Stimulated activated naive CD8-positive, alpha-beta T cell treated with anti-CD3 and anti-CD28 coated beads, Interleukin-15, Interleukin-2, amounts not matched to agents 100 ng/mL and 50 ng/mL, for 24 hours (primary cell): Measurements from ENCODE around the gene TYW1B.
"Not testable (repeated sequence)": the region's sequence is repeated elsewhere in the genome, so short reads cannot be mapped to it uniquely, and the experiment has no call there.

Experiments used
- H3K27ac Mint-ChIP-seq: one replicate; pipeline ENCODE4 v1.8.0; 2021; ENCODE audit warnings: mild to moderate bottlenecking, mixed read lengths
- H3K27me3 Mint-ChIP-seq: one replicate; pipeline ENCODE4 v1.8.0; 2021; ENCODE audit warnings: mixed read lengths
- H3K36me3 Mint-ChIP-seq: one replicate; pipeline ENCODE4 v1.8.0; 2021; ENCODE audit warnings: low read depth, mixed read lengths
- H3K4me1 Mint-ChIP-seq: one replicate; pipeline ENCODE4 v1.8.0; 2021; ENCODE audit warnings: low read depth, mixed read lengths
- H3K4me3 Mint-ChIP-seq: one replicate; pipeline ENCODE4 v1.8.0; 2021; ENCODE audit warnings: mild to moderate bottlenecking, mixed read lengths
- H3K9me3 Mint-ChIP-seq: one replicate; pipeline ENCODE4 v1.8.0; 2021; ENCODE audit warnings: mixed read lengths

TYW1B gene

GRCh38 chr7:72607988-72608387 is 220.0 kb downstream of the TYW1B start:
- H3K36me3 Mint-ChIP-seq: peaks cover 56% of the 10 kb centered on the region
- H3K4me3 Mint-ChIP-seq, H3K4me1 Mint-ChIP-seq, H3K27me3 Mint-ChIP-seq, H3K9me3 Mint-ChIP-seq, H3K27ac Mint-ChIP-seq: not testable (repeated sequence)

- peaks cover 56% of the 10 kb centered on the region for H3K36me3 Mint-ChIP-seq
- H3K4me3 Mint-ChIP-seq, H3K9me3 Mint-ChIP-seq, H3K27ac Mint-ChIP-seq, H3K4me1 Mint-ChIP-seq, H3K27me3 Mint-ChIP-seq: not testable (repeated sequence)
Observed at GRCh38 chr7:72605863-72606431, 222.1 kb downstream of the TYW1B start.

GRCh38 chr7:72604771-72605611 is 223.0 kb downstream of the TYW1B start:
- not testable (repeated sequence) for H3K4me1 Mint-ChIP-seq, H3K4me3 Mint-ChIP-seq

GRCh38 chr7:72603476-72603875 is 224.5 kb downstream of the TYW1B start:
- peaks cover 42% of the 10 kb centered on the region for H3K36me3 Mint-ChIP-seq
- not testable (repeated sequence) for H3K27ac Mint-ChIP-seq, H3K4me1 Mint-ChIP-seq, H3K4me3 Mint-ChIP-seq, H3K27me3 Mint-ChIP-seq, H3K9me3 Mint-ChIP-seq

More at GRCh38 chr7:72604771-72605611, 223.0 kb downstream of the TYW1B start:
- not testable (repeated sequence) for H3K27ac Mint-ChIP-seq, H3K9me3 Mint-ChIP-seq, H3K27me3 Mint-ChIP-seq
- H3K36me3 Mint-ChIP-seq: peaks cover 50% of the 10 kb centered on the region

- Mint-ChIP-seq H3K27me3 (no peaks in the 10 kb centered on the region), H3K4me3 (no peak overlapping the region), H3K27ac (no peak overlapping the region), H3K4me1 (no peaks in the 10 kb centered on the region), H3K9me3 (no peaks in the 10 kb centered on the region), H3K36me3 (peaks cover 40% of the 10 kb centered on the region)
Observed at GRCh38 chr7:72603073-72603472, 224.9 kb downstream of the TYW1B start.

- peaks cover 41% of the 10 kb centered on the region for H3K36me3 Mint-ChIP-seq
- not testable (repeated sequence) for H3K27ac Mint-ChIP-seq, H3K4me1 Mint-ChIP-seq, H3K27me3 Mint-ChIP-seq, H3K9me3 Mint-ChIP-seq, H3K4me3 Mint-ChIP-seq
Observed at GRCh38 chr7:72601683-72602082, 226.3 kb downstream of the TYW1B start.

GRCh38 chr7:72590023-72590422 is 238.0 kb downstream of the TYW1B start:
- Mint-ChIP-seq H3K9me3 (peaks cover 25% of the 10 kb centered on the region), H3K36me3 (peaks cover 48% of the 10 kb centered on the region)
- not testable (repeated sequence) for H3K27me3 Mint-ChIP-seq, H3K27ac Mint-ChIP-seq, H3K4me3 Mint-ChIP-seq, H3K4me1 Mint-ChIP-seq

- H3K4me3 Mint-ChIP-seq, H3K4me1 Mint-ChIP-seq, H3K27ac Mint-ChIP-seq, H3K27me3 Mint-ChIP-seq: not testable (repeated sequence)
- H3K9me3 Mint-ChIP-seq: peaks cover 24% of the 10 kb centered on the region
- H3K36me3 Mint-ChIP-seq: peaks cover 68% of the 10 kb centered on the region
Observed at GRCh38 chr7:72587267-72587666, 240.7 kb downstream of the TYW1B start.

GRCh38 chr7:72584576-72584975 is 243.4 kb downstream of the TYW1B start:
- not testable (repeated sequence) for H3K4me1 Mint-ChIP-seq, H3K27ac Mint-ChIP-seq, H3K4me3 Mint-ChIP-seq, H3K27me3 Mint-ChIP-seq
- H3K9me3 Mint-ChIP-seq: peaks cover 11% of the 10 kb centered on the region
- H3K36me3 Mint-ChIP-seq: peaks cover 55% of the 10 kb centered on the region

GRCh38 chr7:72583620-72584361 is 244.2 kb downstream of the TYW1B start:
- Mint-ChIP-seq H3K36me3 (peaks cover 56% of the 10 kb centered on the region), H3K9me3 (peaks cover 11% of the 10 kb centered on the region)
- H3K27me3 Mint-ChIP-seq, H3K4me1 Mint-ChIP-seq, H3K4me3 Mint-ChIP-seq, H3K27ac Mint-ChIP-seq: not testable (repeated sequence)

GRCh38 chr7:72580142-72580770 is 247.7 kb downstream of the TYW1B start:
- H3K27ac Mint-ChIP-seq, H3K4me3 Mint-ChIP-seq, H3K9me3 Mint-ChIP-seq, H3K4me1 Mint-ChIP-seq, H3K27me3 Mint-ChIP-seq: not testable (repeated sequence)
- peaks cover 62% of the 10 kb centered on the region for H3K36me3 Mint-ChIP-seq

- H3K36me3 Mint-ChIP-seq: peaks cover 47% of the 10 kb centered on the region
Observed at GRCh38 chr7:72577107-72577506, 250.9 kb downstream of the TYW1B start.

GRCh38 chr7:72561988-72562387 is 266.0 kb downstream of the TYW1B start:
- not testable (repeated sequence) for H3K36me3 Mint-ChIP-seq, H3K27me3 Mint-ChIP-seq, H3K27ac Mint-ChIP-seq, H3K4me1 Mint-ChIP-seq, H3K4me3 Mint-ChIP-seq
- H3K9me3 Mint-ChIP-seq: peaks cover 18% of the 10 kb centered on the region

More at GRCh38 chr7:72577107-72577506, 250.9 kb downstream of the TYW1B start:
- H3K27me3 Mint-ChIP-seq: no peaks in the 10 kb centered on the region
- no peaks in the 10 kb centered on the region for H3K9me3 Mint-ChIP-seq
- no peak overlapping the region for H3K27ac Mint-ChIP-seq
- no peaks in the 10 kb centered on the region for H3K4me1 Mint-ChIP-seq
- no peak overlapping the region for H3K4me3 Mint-ChIP-seq

GRCh38 chr7:72559546-72559945 is 268.5 kb downstream of the TYW1B start:
- H3K4me1 Mint-ChIP-seq, H3K27me3 Mint-ChIP-seq, H3K36me3 Mint-ChIP-seq, H3K27ac Mint-ChIP-seq, H3K4me3 Mint-ChIP-seq: not testable (repeated sequence)
- peaks cover 12% of the 10 kb centered on the region for H3K9me3 Mint-ChIP-seq

GRCh38 chr7:72556733-72557132 is 271.3 kb downstream of the TYW1B start:
- H3K9me3 Mint-ChIP-seq: peaks cover 12% of the 10 kb centered on the region
- H3K36me3 Mint-ChIP-seq, H3K27me3 Mint-ChIP-seq, H3K27ac Mint-ChIP-seq, H3K4me1 Mint-ChIP-seq, H3K4me3 Mint-ChIP-seq: not testable (repeated sequence)
